HEK293T (cell line): ENCODE measurements around the gene CYP2S1.

Experiments
- BHLHE40 ChIP-seq: fragments of 450-650 bp; IDR thresholded peaks from 2 replicates; pipeline ENCODE4 v1.6.1; 2016; ENCODE audit warnings: mild to moderate bottlenecking, moderate library complexity, borderline replicate concordance
- HDGF ChIP-seq: fragments of 450-650 bp; IDR thresholded peaks from 2 replicates; pipeline ENCODE4 v1.6.1; 2017; ENCODE audit warnings: antibody characterized with exemption, borderline replicate concordance
- PKNOX1 ChIP-seq: fragments of 450-650 bp; IDR thresholded peaks from 2 replicates; pipeline ENCODE4 v1.6.1; 2016
- SUZ12 ChIP-seq: fragments of 450-650 bp; IDR thresholded peaks from 2 replicates; pipeline ENCODE4 v1.6.1; 2016; ENCODE audit warnings: mild to moderate bottlenecking

GRCh38 chr19:41186971-41187883 lies 5.8 kb upstream of the CYP2S1 start:
- TF ChIP-seq HDGF (no peak), PKNOX1 (no peak), SUZ12 (no peak), BHLHE40 (no peak)
